Activated CD4-positive, alpha-beta memory T cell treated with anti-CD3 and anti-CD28 coated beads for 36 hours (primary cell): ENCODE results near the gene BRD1. TPM values are rescaled to one million over a fixed set of nuclear protein-coding genes. Genes with fewer than 3 reads are reported as not detected.

Source experiments
- CTCF ChIA-PET: fragments of 350-600 bp; sonication (Branson Sonifier 250); formaldehyde crosslinking; loops from one replicate; lab custom pipeline; 2021; ENCODE audit warnings: antibody characterized with exemption, inconsistent platforms; lab: Charles Lee
- POLR2A ChIA-PET: fragments of 350-600 bp; sonication (Branson Sonifier 250); formaldehyde crosslinking; loops from one replicate; lab custom pipeline; 2021; ENCODE audit warnings: antibody characterized with exemption; lab: Charles Lee
- DNase-seq: peaks from one replicate; pipeline ENCODE4 v3.0.0-alpha.2; 2020
- H3K27ac Mint-ChIP-seq: one replicate; pipeline ENCODE4 v1.8.0; 2021; ENCODE audit warnings: mixed read lengths
- H3K27me3 Mint-ChIP-seq: one replicate; pipeline ENCODE4 v1.8.0; 2021; ENCODE audit warnings: mixed read lengths
- H3K36me3 Mint-ChIP-seq: one replicate; pipeline ENCODE4 v1.8.0; 2021; ENCODE audit warnings: mixed read lengths
- H3K4me1 Mint-ChIP-seq: one replicate; pipeline ENCODE4 v1.8.0; 2021; ENCODE audit warnings: low read depth, mixed read lengths
- H3K4me3 Mint-ChIP-seq: one replicate; pipeline ENCODE4 v1.8.0; 2021; ENCODE audit warnings: mild to moderate bottlenecking, mixed read lengths
- H3K9me3 Mint-ChIP-seq: one replicate; pipeline ENCODE4 v1.8.0; 2021; ENCODE audit warnings: mixed read lengths
- intact Hi-C: fragments of 100-400 bp; cut with micrococcal nuclease; formaldehyde crosslinking; loops from one replicate; pipeline ENCODE4 v1.15.1; 2023
- total RNA-seq, 2 experiments: library from RNA; stranded (reverse); gene quantifications; one replicate each; pipeline ENCODE4 v1.2.3, GENCODE V29; 2021

The BRD1 gene
- total RNA-seq, 2 experiments from 2014 or later: 27.5 to 30.2 TPM

DNA sequence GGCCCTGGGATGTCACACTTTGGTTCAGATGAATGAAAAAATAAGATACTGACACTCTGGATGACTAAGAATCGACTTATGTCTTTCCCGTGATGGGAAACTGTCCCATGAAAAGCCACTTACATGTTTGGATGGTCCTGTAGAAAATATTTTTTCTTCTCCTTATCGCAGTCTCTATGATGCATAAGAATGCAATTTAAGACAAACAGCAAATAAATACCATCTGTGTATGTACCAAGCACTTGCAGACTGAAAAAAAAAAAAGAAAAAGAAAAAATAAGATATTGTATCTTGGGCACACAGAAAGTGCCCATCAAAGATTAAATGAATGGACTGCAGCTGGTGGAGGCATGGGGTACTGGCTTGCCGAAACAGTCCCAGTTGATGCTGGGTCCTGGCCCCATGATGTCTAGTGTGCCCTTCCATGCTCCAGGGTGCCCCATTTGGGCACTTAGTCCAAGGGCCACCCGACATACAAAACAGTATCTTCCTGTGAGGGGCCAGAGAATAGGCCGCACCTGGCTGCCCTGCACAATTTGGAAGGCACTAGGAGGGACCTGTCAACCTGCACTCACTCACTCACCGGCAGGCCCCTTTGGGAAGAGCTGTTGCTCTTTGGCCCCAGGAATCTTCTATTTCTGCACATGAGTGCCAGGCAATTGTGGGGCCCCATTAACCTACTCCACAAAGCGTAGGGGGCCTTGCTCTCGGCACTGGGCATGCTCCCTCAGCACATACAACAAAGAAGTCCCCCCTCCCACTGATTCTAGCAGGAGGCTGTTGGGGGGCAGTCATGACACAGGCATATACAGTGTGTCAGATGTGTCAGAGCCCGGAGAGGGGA is 23.5 kb upstream of the BRD1 start:
- no peak overlapping the region for H3K27ac Mint-ChIP-seq
- no peak for DNase-seq
- H3K27me3 Mint-ChIP-seq: peaks cover 6% of the 10 kb centered on the region
- CTCF ChIA-PET: no interaction called here
- peaks cover 27% of the 10 kb centered on the region for H3K4me1 Mint-ChIP-seq
- no peaks in the 10 kb centered on the region for H3K9me3 Mint-ChIP-seq
- H3K36me3 Mint-ChIP-seq: peaks cover 3% of the 10 kb centered on the region
- H3K4me3 Mint-ChIP-seq: peak overlapping the region; percentile 34
- POLR2A ChIA-PET: interaction anchor here (0.6 to 1.7 kb wide), 2 partner anchors 22 to 537 kb away, joined by 3 to 4 read pairs; no protein-coding TSS in a partner anchor
- intact Hi-C loops: loop anchor here (5.0 kb wide), 1 partner anchor 111 kb away; the partner anchor contains the start of gene PIM3

DNA sequence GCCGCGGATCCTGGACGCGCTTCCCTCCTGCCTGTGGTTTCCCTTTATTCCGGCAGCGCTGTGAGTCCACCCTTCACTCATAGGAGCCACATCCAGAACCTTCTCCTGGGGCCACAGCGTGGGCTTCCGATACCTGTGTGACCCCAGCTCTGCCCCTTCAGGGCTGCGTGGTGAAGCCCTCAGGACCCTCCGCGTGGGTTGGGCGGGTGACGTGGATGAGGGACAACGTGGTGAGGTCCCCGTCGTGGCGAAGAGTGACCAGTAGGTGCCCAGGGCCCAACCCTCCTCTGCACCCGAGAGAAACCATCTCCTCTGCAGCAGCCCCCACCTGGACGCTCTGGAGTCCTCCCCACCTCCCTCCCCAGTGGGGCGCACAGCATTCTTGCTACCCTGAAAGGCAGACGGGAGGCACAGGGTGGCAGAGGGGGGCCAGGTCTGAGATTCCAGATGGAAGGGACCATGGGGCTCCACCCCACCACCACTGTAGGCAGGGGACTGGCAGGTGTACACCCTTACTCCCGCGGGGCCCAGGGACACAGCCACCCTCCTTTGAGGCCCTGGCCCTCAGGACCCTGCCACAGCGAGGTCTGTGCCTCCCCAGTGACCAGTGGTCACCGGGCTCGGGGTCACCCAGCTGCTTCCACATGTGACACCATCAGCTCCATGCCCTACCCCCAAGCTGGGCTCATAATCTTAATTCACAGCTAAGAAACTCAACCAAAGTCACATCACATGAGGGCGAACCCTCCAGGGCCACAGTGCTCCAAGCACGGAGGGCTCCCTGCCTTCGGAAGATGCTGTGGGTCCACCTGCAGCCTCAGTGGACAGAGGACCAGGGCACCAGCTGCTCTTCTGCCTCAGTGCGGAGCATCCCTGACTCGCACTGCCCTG is 22.6 kb upstream of the BRD1 start:
- H3K27me3 Mint-ChIP-seq: peaks cover 6% of the 10 kb centered on the region
- ChIA-PET POLR2A (interaction anchor here (0.6 to 1.7 kb wide), 2 partner anchors 21 to 538 kb away, joined by 3 to 4 read pairs; no protein-coding TSS in a partner anchor), CTCF (no interaction called here)
- no peak for DNase-seq
- H3K4me1 Mint-ChIP-seq: peaks cover 18% of the 10 kb centered on the region
- no peaks in the 10 kb centered on the region for H3K9me3 Mint-ChIP-seq
- intact Hi-C loops: loop anchor here (5.0 kb wide), 1 partner anchor 112 kb away; the partner anchor contains the start of gene PIM3
- peak overlapping the region; percentile 24 for H3K4me3 Mint-ChIP-seq
- peaks cover 3% of the 10 kb centered on the region for H3K36me3 Mint-ChIP-seq
- H3K27ac Mint-ChIP-seq: no peak overlapping the region

DNA sequence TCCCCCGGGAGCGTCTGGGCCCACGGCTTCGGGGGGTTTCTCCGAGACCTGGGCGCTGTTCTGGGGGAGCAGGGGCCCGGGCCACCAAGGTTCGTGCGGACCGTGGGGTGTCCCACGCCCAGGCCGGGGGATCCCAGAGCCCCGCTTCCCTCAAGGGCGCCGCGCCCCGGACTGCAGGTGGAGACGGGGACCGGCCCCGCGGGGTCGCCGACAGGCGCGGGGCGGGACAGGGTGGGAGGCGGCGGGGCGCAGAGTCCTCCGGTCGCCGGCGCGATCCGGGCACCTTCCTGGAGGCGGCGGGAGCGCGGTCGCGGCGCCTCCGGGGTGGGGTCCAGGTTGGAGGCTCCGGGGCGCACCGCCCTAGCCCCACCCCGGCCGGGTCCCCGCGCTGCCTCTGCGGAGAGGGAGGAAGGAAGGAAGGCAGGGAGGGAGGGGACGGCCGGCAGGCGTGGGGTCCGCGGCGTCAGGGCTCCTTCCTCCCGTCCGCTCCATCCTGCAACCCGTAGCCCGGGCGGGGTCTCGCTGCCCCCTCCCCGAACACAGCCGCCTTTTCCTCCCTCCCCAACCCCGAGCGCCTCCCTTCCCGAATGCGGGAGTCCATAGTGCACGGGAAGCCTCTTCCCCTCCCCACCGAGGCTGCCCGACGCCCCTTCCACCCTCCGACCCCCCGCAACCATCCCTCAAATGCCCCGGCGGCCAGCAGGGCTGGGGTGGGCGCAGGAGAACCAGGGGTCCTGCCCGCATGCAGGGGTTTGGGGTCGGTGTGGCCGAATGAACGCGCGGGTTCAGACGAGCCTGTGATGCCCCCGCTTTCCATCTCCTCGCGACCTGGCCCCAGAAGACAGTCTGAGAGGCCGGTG is 21.7 kb upstream of the BRD1 start:
- H3K27me3 Mint-ChIP-seq: peaks cover 6% of the 10 kb centered on the region
- H3K27ac Mint-ChIP-seq: no peak overlapping the region
- intact Hi-C loops: loop anchor here (5.0 kb wide), 1 partner anchor 113 kb away; the partner anchor contains the start of gene PIM3
- H3K4me3 Mint-ChIP-seq: peak overlapping the region; percentile 24
- no peaks in the 10 kb centered on the region for H3K36me3 Mint-ChIP-seq
- DNase-seq: peak; percentile 27
- no peaks in the 10 kb centered on the region for H3K9me3 Mint-ChIP-seq
- peaks cover 11% of the 10 kb centered on the region for H3K4me1 Mint-ChIP-seq
- ChIA-PET CTCF (no interaction called here), POLR2A (no interaction called here)

DNA sequence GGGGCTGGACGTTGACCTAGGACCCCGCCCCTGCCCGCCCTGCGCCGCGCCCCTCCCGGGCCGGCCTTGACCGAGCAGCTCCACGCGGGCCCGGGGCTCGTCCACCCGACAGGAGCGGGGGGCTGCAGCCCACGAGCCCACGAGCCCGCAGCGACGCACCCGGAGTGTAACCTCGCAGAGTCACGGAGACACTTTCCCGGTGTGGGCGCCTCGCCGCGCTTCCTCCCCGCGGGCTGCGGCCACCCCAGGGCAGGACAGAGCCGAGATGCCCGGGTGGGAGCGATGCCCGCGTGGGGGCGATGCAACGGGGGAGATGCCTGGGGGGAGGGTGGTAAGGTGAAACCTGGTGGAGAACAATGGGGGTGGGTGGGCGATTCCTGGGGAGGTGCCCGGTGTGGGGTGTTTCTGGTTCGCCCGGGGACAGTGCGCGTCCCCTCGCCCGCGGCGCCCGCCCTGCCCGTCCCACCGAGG is 21.1 kb upstream of the BRD1 start:
- CTCF ChIA-PET: no interaction called here
- Mint-ChIP-seq H3K27ac (no peak overlapping the region), H3K4me3 (peak overlapping the region; percentile 26), H3K9me3 (no peaks in the 10 kb centered on the region), H3K27me3 (peaks cover 6% of the 10 kb centered on the region), H3K4me1 (peaks cover 11% of the 10 kb centered on the region), H3K36me3 (no peaks in the 10 kb centered on the region)
- peak; percentile 19 for DNase-seq
- intact Hi-C loops: no loop called here
- POLR2A ChIA-PET: interaction anchor here (0.5 to 1.6 kb wide), 2 partner anchors 10 to 40 kb away, joined by 4 read pairs; no protein-coding TSS in a partner anchor

DNA sequence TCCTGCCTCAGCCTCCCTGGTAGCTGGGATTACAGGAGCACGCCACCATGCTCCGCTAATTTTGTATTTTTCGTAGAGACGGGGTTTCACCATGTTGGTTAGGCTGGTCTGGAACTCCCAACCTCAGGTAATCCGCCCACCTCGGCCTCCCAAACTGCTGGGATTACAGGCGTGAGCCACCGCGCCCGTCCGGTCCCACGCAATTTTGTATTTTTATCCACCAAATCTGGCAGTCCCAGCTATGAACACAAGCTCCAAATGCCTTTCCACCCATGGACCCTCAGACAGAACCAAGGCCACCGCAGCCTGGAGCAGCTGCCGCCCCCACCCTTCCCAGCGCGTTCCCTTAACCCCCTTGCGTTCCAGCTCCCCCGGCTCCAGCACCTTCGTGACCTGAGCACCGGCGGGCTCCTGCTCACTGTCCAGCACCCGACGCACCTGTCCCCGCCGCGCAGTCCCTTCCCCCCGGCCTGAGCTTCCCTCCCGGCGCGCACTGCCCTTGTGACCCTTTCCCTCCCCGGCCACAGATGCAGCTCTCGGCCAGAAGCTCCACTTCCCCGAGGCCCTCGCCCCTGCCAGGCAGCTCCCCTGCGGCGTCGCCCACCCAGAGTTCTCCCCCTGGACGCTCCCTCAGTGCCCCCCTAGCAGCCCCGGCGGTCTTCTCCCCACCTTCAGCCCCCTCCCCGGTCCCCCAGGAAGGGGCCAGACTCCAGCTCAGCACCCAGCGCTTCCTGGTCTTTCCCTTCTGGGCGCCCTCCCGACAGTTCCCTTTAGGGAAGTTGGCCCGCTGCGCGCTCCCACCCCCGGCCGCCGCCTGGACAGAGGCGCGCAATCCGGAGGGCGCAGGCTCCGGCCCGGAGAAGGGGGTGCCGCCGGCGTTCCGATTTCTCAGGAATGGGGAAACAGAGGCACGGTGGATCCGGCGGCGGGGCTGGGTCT is 20.3 kb upstream of the BRD1 start:
- H3K27me3 Mint-ChIP-seq: peaks cover 6% of the 10 kb centered on the region
- H3K9me3 Mint-ChIP-seq: no peaks in the 10 kb centered on the region
- CTCF ChIA-PET: no interaction called here
- H3K4me3 Mint-ChIP-seq: peak overlapping the region; percentile 32
- no peaks in the 10 kb centered on the region for H3K36me3 Mint-ChIP-seq
- peaks cover 11% of the 10 kb centered on the region for H3K4me1 Mint-ChIP-seq
- POLR2A ChIA-PET: interaction anchor here (0.5 to 1.6 kb wide), 2 partner anchors 10 to 39 kb away, joined by 4 read pairs; no protein-coding TSS in a partner anchor
- no peak for DNase-seq
- intact Hi-C loops: no loop called here
- no peak overlapping the region for H3K27ac Mint-ChIP-seq

DNA sequence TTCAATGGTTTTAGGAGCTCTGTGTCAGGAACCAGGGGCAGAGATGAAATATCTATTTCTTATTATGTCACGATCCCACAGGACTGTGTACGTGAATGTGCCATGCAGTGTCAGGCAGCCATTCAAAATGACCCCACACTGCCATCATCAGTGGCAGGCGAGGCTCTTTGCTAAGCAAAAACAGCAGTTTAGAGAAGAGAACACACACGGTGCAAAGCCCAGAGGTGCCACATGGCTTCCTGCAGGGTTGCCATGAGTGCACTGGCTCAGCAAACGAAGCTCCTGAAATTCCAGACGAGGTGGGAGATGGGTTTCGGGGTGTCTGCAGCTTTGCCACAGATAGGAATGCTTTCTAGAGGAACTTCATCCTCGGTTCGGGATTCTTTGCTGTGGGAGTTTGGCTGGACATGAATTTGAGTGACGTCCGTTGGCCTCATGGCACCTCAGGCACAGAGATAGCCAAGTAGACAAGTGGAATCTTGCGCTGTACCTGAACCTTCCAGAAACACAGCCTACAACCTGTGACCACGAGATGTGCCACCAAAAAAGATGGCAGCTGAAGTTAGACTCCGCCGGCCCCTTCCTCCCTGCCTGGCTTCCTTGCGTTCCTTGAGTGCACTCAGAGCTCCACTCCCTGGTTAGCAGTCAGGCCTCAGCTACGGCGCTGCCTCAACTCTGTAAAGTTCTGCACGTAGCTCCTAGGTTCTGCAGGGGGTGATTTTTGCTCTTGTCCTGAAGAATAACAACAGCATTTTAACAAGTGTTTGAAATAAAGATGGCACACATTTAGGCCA is 18.2 kb upstream of the BRD1 start:
- DNase-seq: no peak
- intact Hi-C loops: no loop called here
- ChIA-PET CTCF (no interaction called here), POLR2A (no interaction called here)
- Mint-ChIP-seq H3K27ac (no peak overlapping the region), H3K27me3 (peaks cover 6% of the 10 kb centered on the region), H3K4me1 (peaks cover 7% of the 10 kb centered on the region), H3K36me3 (no peaks in the 10 kb centered on the region), H3K4me3 (no peak overlapping the region), H3K9me3 (no peaks in the 10 kb centered on the region)

DNA sequence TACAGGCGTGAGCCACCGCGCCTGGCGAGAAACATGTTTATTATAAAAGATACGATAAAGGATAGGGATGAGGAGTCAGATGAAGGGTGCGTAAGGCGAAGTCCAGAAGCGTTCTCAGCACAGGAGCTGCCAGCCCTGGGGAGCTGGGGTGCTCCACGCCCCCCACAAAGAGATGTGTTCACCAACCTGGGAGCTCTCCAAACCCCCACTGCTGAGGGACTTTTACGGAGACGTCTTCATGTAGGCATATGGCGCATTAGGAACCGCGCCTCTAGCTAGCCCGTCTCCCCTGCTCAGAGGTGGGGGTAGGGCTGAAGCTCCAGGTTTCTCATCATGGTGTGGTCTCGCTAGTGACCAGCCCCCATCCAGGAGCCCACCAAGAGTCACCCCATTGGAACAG is 17.6 kb upstream of the BRD1 start:
- no peak overlapping the region for H3K4me3 Mint-ChIP-seq
- CTCF ChIA-PET: no interaction called here
- no peaks in the 10 kb centered on the region for H3K36me3 Mint-ChIP-seq
- no peak overlapping the region for H3K27ac Mint-ChIP-seq
- H3K9me3 Mint-ChIP-seq: no peaks in the 10 kb centered on the region
- intact Hi-C loops: no loop called here
- DNase-seq: no peak
- H3K27me3 Mint-ChIP-seq: peaks cover 3% of the 10 kb centered on the region
- peaks cover 6% of the 10 kb centered on the region for H3K4me1 Mint-ChIP-seq
- POLR2A ChIA-PET: no interaction called here

DNA sequence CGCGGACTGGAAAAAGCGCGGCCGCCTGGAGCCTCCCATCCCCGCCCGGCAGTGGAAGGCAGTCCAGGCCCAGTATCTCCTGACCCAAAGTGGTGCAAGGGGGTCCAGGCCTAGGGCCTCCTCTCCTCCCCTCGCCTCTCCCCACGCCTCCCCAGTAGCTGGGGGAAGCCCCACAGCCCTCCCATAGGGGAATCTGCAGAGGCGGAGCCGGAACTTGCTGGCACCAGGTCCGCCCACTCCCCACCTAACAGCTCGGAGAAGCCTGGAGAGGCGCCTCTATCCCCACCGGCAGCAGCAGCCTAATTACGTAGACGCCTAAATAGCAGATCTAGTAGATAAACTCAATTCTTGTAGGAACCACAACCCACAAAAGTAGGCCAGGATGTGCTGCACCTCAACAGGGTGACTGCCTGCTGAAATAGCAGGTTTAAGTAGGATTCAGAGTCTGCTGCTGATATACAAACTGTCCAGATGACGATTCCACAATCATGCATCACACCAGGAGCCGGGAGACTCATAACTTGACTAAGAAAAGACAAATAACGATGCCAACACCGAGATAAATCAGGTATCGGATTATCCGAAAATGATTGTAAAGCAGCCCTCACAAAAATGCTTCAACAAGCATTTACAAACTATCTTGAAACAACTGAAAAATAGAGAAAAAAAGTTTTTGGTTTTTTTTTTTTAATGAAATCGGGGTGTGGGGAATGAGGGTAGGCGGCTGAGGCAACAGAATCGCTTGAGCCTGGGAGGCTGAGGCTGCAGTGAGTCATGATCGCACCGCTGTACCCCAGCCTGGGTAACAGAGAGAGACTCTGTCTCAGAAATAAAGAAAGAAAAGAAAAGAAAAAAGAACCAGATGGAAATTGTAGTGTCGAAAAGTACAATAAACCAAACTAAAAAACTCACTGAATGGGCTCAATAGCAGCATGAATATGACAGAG is 11.4 kb upstream of the BRD1 start:
- H3K9me3 Mint-ChIP-seq: no peaks in the 10 kb centered on the region
- ChIA-PET CTCF (interaction anchor here (1.3 kb wide), 1 partner anchor 192 kb away, joined by 3 read pairs; no protein-coding TSS in a partner anchor), POLR2A (interaction anchor here (0.6 to 1.9 kb wide), 7 partner anchors 9 to 60 kb away, joined by 4 to 9 read pairs (median 4); partner anchors contain the start of gene ZBED4)
- peak overlapping the region; percentile 94 for H3K27ac Mint-ChIP-seq
- H3K27me3 Mint-ChIP-seq: no peaks in the 10 kb centered on the region
- H3K36me3 Mint-ChIP-seq: no peaks in the 10 kb centered on the region
- H3K4me1 Mint-ChIP-seq: peaks cover 36% of the 10 kb centered on the region
- intact Hi-C loops: loop anchor here (1.0 to 5.0 kb wide), 7 partner anchors 9 to 178 kb away; partner anchors contain the start of genes ALG12, CRELD2 and ZBED4
- H3K4me3 Mint-ChIP-seq: peak overlapping the region; percentile 65
- peak; percentile 93 for DNase-seq

DNA sequence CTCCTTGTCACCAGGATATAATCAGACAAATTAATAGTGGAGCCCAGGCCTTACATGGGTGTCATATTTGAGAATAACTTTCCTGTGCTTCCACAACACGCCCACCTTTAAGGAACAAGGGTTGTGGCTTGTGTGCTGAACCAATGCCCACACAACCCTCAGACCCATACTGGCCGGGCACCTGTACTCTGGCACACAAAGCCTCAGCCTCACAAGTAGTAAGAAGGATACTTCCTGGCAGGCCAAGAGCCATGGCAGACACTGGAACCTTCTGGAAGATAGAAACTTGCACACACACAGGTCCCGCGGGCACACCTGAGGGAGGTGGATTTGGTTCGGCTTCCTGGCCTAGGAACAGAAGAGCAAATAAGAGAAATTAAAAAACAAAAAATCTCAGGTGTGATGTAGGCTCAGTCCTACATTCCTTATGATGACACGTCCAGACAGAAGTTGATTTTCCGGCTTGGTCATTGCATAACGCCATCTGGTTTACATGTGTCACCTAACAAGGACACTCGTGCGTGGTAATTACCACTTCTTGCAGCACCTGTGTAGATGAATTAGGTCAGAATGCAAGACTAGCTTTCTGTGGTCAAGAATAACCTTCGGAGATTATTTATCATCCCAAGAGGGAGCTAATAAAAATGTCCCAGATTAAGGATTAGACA is 5.8 kb upstream of the BRD1 start:
- ChIA-PET POLR2A (no interaction called here), CTCF (no interaction called here)
- Mint-ChIP-seq H3K27me3 (no peaks in the 10 kb centered on the region), H3K9me3 (no peaks in the 10 kb centered on the region), H3K4me3 (no peak overlapping the region), H3K36me3 (no peaks in the 10 kb centered on the region), H3K4me1 (peaks cover 48% of the 10 kb centered on the region), H3K27ac (no peak overlapping the region)
- intact Hi-C loops: no loop called here
- DNase-seq: no peak
